PC-3 (cell line): ENCODE data around the gene PLPPR1. TPM values are rescaled to one million over a fixed set of nuclear protein-coding genes. Genes with fewer than 3 reads are reported as not detected.

Experiments
- ATAC-seq: fragments of 200-7000 bp; cut with Tn5 transposase; 2 replicates; pipeline ENCODE4 v1.9.1; 2020; ENCODE audit warnings: mild to moderate bottlenecking, moderate library complexity
- BruUV-seq: library from RNA; stranded (reverse); fragments of 400-500 nt; replicated peaks from 2 replicates; lab custom pipeline; 2021; lab: Mats Ljungman, UMichigan
- CTCF ChIA-PET: fragments of 300-600 bp; sonication (Branson Sonifier 250); formaldehyde crosslinking; loops from one replicate; lab custom pipeline; 2022; ENCODE audit warnings: antibody characterized with exemption; lab: Charles Lee
- POLR2A ChIA-PET: fragments of 300-600 bp; sonication (Branson Sonifier 250); formaldehyde crosslinking; loops from one replicate; lab custom pipeline; 2022; ENCODE audit warnings: antibody characterized with exemption; ENCODE audit not compliant: unreplicated experiment; lab: Charles Lee
- DNase-seq: peaks from one replicate; pipeline ENCODE4 v3.0.0-alpha.2; 2015
- H2AFZ ChIP-seq: fragments of 300-600 bp; sonication (generic); 2 replicates; pipeline ENCODE4 v1.6.0; 2016; ENCODE audit warnings: antibody characterized with exemption, low read length
- H3F3A ChIP-seq: fragments of 300-600 bp; sonication (generic); one replicate; pipeline ENCODE4 v1.6.0; 2017; ENCODE audit warnings: antibody characterized with exemption, low read length, control low read depth, mild to moderate bottlenecking; ENCODE audit not compliant: unreplicated experiment
- H3K27ac ChIP-seq: fragments of 300-600 bp; sonication (generic); 2 replicates; pipeline ENCODE4 v1.5.1; 2016; ENCODE audit warnings: mild to moderate bottlenecking, low read length
- H3K27me3 ChIP-seq: fragments of 300-600 bp; sonication (generic); 2 replicates; pipeline ENCODE4 v1.6.1; 2016; ENCODE audit warnings: low read length, mixed read lengths
- H3K36me3 ChIP-seq: fragments of 300-600 bp; sonication (generic); 2 replicates; pipeline ENCODE4 v1.6.1; 2016; ENCODE audit warnings: low read depth, mixed run types, low read length, mixed read lengths
- H3K4me1 ChIP-seq: fragments of 300-600 bp; sonication (generic); 2 replicates; pipeline ENCODE4 v1.5.1; 2016; ENCODE audit warnings: low read length; ENCODE audit not compliant: insufficient read depth
- H3K4me2 ChIP-seq: fragments of 300-600 bp; sonication (generic); 2 replicates; pipeline ENCODE4 v1.6.0; 2016; ENCODE audit warnings: low read length
- H3K4me3 ChIP-seq: fragments of 300-600 bp; sonication (generic); 2 replicates; pipeline ENCODE4 v1.5.1; 2016; ENCODE audit warnings: mild to moderate bottlenecking, low read length, mixed read lengths
- H3K79me2 ChIP-seq: fragments of 300-600 bp; sonication (generic); 2 replicates; pipeline ENCODE4 v1.6.1; 2017; ENCODE audit warnings: low read length, mixed read lengths
- H3K9ac ChIP-seq: fragments of 300-600 bp; sonication (generic); 2 replicates; pipeline ENCODE4 v1.6.0; 2016; ENCODE audit warnings: mild to moderate bottlenecking, low read length
- H3K9me2 ChIP-seq: fragments of 300-600 bp; sonication (generic); replicated peaks from 2 replicates; pipeline ENCODE4 v1.6.1; 2016; ENCODE audit warnings: mixed run types, low read length, mixed read lengths
- H3K9me3 ChIP-seq: fragments of 300-600 bp; sonication (generic); 2 replicates; pipeline ENCODE4 v1.6.1; 2016; ENCODE audit warnings: low read length, mixed read lengths
- H4K20me1 ChIP-seq: fragments of 300-600 bp; sonication (generic); 2 replicates; pipeline ENCODE4 v1.6.1; 2016; ENCODE audit warnings: low read length, mixed read lengths
- CTCF ChIP-seq: fragments of 300-600 bp; sonication (generic); conservative IDR thresholded peaks from 2 replicates; pipeline ENCODE4 v1.5.1; 2017; ENCODE audit warnings: antibody characterized with exemption, low read depth, mild to moderate bottlenecking, low read length
- EZH2 ChIP-seq: fragments of 300-600 bp; sonication (generic); IDR thresholded peaks from one replicate; pipeline ENCODE4 v1.6.1; 2017; ENCODE audit warnings: antibody characterized with exemption, mild to moderate bottlenecking, low read length; ENCODE audit not compliant: unreplicated experiment
- EZH2phosphoT487 ChIP-seq: fragments of 300-600 bp; sonication (generic); IDR thresholded peaks from 2 replicates; pipeline ENCODE4 v1.6.1; 2018; ENCODE audit warnings: mild to moderate bottlenecking, antibody characterized with exemption, low read length, borderline replicate concordance
- intact Hi-C: fragments of 100-400 bp; cut with micrococcal nuclease; formaldehyde crosslinking; loops from 2 replicates; pipeline ENCODE4 v1.9.0; 2023
- total RNA-seq: library from RNA; depleted of rRNA; stranded (reverse); fragments of >200 nt; gene quantifications from 2 replicates; pipeline ENCODE4 v1.2.3, GENCODE V29; 2014

PLPPR1 gene
- total RNA-seq, 1 experiment from 2014 or later = not detected

DNA sequence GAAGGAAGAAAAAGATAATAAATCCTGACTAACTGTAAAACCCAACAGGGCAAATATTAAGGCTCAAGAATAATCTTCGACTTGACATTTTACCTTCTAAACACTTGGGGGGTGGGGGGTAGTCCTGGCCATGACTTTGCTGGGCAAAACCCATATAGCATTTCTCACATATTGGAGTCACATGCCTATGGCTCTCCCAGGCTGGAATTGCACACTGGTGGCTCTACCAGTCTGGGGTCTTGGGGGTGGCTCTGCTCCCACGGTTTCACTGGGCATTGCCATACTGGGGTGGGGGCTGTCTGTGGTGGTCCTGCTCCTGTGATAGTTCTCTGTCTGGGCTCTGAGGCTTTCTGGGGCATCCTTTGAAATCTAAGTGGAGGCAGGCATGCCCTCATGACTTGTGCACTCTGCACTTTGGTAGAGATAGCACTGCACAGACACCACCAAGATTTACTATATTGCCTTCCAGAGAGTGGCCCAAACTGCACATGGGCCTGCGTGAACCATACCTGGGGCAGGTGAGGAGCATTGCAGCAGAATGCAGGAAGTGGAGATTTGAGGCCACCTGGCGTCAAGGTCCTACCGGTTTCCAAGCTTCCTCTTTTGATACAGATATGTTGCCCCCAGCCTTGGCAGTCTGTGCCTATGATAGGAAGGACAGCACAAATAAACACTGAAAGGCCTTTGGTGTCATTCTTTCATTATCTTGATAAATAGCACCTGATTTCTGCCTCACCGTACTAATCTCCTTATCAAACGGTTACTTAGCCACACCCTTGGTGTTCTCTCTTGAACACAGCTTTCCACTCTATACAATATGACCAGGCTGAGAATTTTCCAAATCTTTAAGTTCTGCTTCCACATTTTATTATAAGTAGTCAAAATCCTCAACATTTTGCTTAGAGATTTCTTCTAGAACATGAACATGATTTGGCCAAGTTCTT lies 326.5 kb downstream of the PLPPR1 start:
- ATAC-seq = no peak
- POLR2A ChIA-PET = no interaction called here

GRCh38 chr9:101356619-101357018 lies 328.1 kb downstream of the PLPPR1 start:
- Histone ChIP-seq H3K9me2 (no peaks in the 10 kb centered on the region), H3K4me3 (no peak overlapping the region), H3K27ac (no peak overlapping the region), H3K4me2 (no peak overlapping the region), H3F3A (no peaks in the 10 kb centered on the region), H3K4me1 (no peaks in the 10 kb centered on the region), H4K20me1 (no peaks in the 10 kb centered on the region), H3K9me3 (no peaks in the 10 kb centered on the region), H3K79me2 (no peaks in the 10 kb centered on the region), H3K27me3 (no peaks in the 10 kb centered on the region), H3K36me3 (no peaks in the 10 kb centered on the region), H3K9ac (no peak overlapping the region), H2AFZ (no peak overlapping the region)
- BruUV-seq = no TSS peak
- no peak for TF ChIP-seq EZH2phosphoT487
- no peak for TF ChIP-seq CTCF
- TF ChIP-seq EZH2 = no peak
- no peak for DNase-seq
- no peak for ATAC-seq
- POLR2A ChIA-PET = no interaction called here
- CTCF ChIA-PET = no interaction called here
- intact Hi-C loops = no loop called here

More for the DNA sequence above, 326.5 kb downstream of the PLPPR1 start:
- H4K20me1 ChIP-seq = no peaks in the 10 kb centered on the region
- no peak overlapping the region for H3K4me3 ChIP-seq
- no peaks in the 10 kb centered on the region for H3K27me3 ChIP-seq
- H3K36me3 ChIP-seq = no peaks in the 10 kb centered on the region
- no peak overlapping the region for H3K4me2 ChIP-seq
- no peaks in the 10 kb centered on the region for H3K9me3 ChIP-seq
- no peak overlapping the region for H3K9ac ChIP-seq
- H3K9me2 ChIP-seq = no peaks in the 10 kb centered on the region
- H3K27ac ChIP-seq = no peak overlapping the region
- CTCF ChIA-PET = no interaction called here
- intact Hi-C loops = no loop called here
- no peak overlapping the region for H2AFZ ChIP-seq
- no peaks in the 10 kb centered on the region for H3K79me2 ChIP-seq
- no TSS peak for BruUV-seq
- H3K4me1 ChIP-seq = no peaks in the 10 kb centered on the region
- no peak for DNase-seq
- TF ChIP-seq EZH2phosphoT487 (no peak), CTCF (no peak), EZH2 (no peak)
- no peaks in the 10 kb centered on the region for H3F3A ChIP-seq

DNA sequence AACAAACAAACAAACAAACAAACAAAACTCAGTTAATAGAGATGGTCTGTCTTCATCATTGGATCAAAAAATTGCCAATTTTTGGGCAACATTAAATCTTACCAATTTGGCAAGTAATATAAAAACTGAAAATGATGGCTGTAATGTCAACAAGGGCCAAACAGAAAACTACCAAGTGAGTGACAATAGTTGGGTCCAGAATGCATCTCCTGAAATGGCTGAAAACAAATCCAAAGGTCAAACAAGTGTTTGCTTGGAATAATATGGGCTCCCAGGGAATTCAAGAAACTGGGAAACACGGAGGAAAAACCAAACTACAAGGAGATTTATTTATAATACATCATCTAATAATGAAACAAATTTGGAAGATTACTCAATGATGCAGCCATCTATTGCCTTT lies 331.2 kb downstream of the PLPPR1 start:
- no peaks in the 10 kb centered on the region for H3K27me3 ChIP-seq
- no peaks in the 10 kb centered on the region for H3K36me3 ChIP-seq
- no peaks in the 10 kb centered on the region for H3K9me2 ChIP-seq
- H3K27ac ChIP-seq = no peak overlapping the region
- ChIA-PET POLR2A (no interaction called here), CTCF (no interaction called here)
- no peaks in the 10 kb centered on the region for H3K4me1 ChIP-seq
- no TSS peak for BruUV-seq
- H3K79me2 ChIP-seq = no peaks in the 10 kb centered on the region
- no peaks in the 10 kb centered on the region for H3K9me3 ChIP-seq
- no peak overlapping the region for H3K4me2 ChIP-seq
- ATAC-seq = no peak
- H3F3A ChIP-seq = no peaks in the 10 kb centered on the region
- H2AFZ ChIP-seq = no peak overlapping the region
- H3K9ac ChIP-seq = no peak overlapping the region
- intact Hi-C loops = no loop called here
- no peak for DNase-seq
- no peak for TF ChIP-seq EZH2phosphoT487
- no peak for TF ChIP-seq EZH2
- no peak for TF ChIP-seq CTCF
- no peaks in the 10 kb centered on the region for H4K20me1 ChIP-seq
- no peak overlapping the region for H3K4me3 ChIP-seq
